K562 (cell line): ENCODE data around the gene ZSCAN21. TPM values are rescaled to one million over a fixed set of nuclear protein-coding genes. Genes with fewer than 3 reads are reported as not detected.

Experiments
- ATAC-seq: fragments of 200-7000 bp; cut with Tn5 transposase; 3 replicates; pipeline ENCODE4 v1.9.1; 2020; ENCODE audit warnings: moderate library complexity
- BruUV-seq: library from RNA; stranded (reverse); fragments of 400-500 nt; replicated peaks from 2 replicates; lab custom pipeline; 2021; lab: Mats Ljungman, UMichigan
- CTCF ChIA-PET: fragments of 300-600 bp; formaldehyde crosslinking; extraction: SDS; loops from one replicate; lab custom pipeline; 2021; ENCODE audit warnings: low intra/inter-chr PET ratio; lab: Yijun Ruan, JAX
- POLR2A ChIA-PET: fragments of 300-600, 350-650 bp; sonication (Branson Sonifier 250); formaldehyde crosslinking; extraction: SDS; loops from one replicate; lab custom pipeline; 2021; ENCODE audit warnings: antibody characterized with exemption, inconsistent platforms; lab: Yijun Ruan, JAX
- DNase-seq, 4 experiments: peaks; one replicate each; pipeline versions ENCODE4 v3.0.0 to v3.0.0-alpha.2; 2011 to 2018; ENCODE audit warnings: low spot score in 3 of 4, mixed read lengths in 3 of 4; ENCODE audit errors: extremely low read depth in 1 of 4
- FAIRE-seq: peaks from 2 replicates; lab custom pipeline; 2011; peaks lifted over from hg19 to GRCh38; lab: Jason Lieb, UNC
- H2AFZ ChIP-seq: 2 replicates; pipeline ENCODE4 v1.6.0; 2011; ENCODE audit warnings: low read depth, low read length, control low read depth, inconsistent platforms
- H3K27ac ChIP-seq: fragments of 200-600 bp; 3 replicates; pipeline ENCODE4 v1.8.0; 2011; ENCODE audit warnings: low read depth, mild to moderate bottlenecking, control low read depth, inconsistent platforms, low read length, moderate library complexity, mixed read lengths; ENCODE audit errors: extremely low read depth
- H3K27me3 ChIP-seq, 2 experiments: fragments of 300-600 bp in 1 of 2; 2 replicates in 1 of 2; 3 replicates in 1 of 2; pipeline versions ENCODE4 v1.6.0 to v1.8.0; 2011; ENCODE audit warnings: inconsistent platforms in 2 of 2, low read length in 2 of 2, mild to moderate bottlenecking in 1 of 2, mixed read lengths in 1 of 2, moderate library complexity in 1 of 2; ENCODE audit not compliant: control insufficient read depth in 2 of 2, insufficient read depth in 2 of 2
- H3K36me3 ChIP-seq: fragments of 300-600 bp; 3 replicates; pipeline ENCODE4 v1.8.0; 2011; ENCODE audit warnings: mild to moderate bottlenecking, low read length, inconsistent platforms; ENCODE audit not compliant: control insufficient read depth, insufficient read depth
- H3K4me1 ChIP-seq, 2 experiments: fragments of 200-600 bp in 1 of 2; replicated peaks in 1 of 2; 2 replicates in 1 of 2; 3 replicates in 1 of 2; pipeline versions ENCODE4 v1.5.1 to v1.8.0; 2011; ENCODE audit warnings: inconsistent platforms in 2 of 2, low read length in 2 of 2, mild to moderate bottlenecking in 1 of 2, mixed read lengths in 1 of 2, moderate library complexity in 1 of 2; ENCODE audit not compliant: control insufficient read depth in 2 of 2, insufficient read depth in 2 of 2
- H3K4me2 ChIP-seq: 2 replicates; pipeline ENCODE4 v1.6.1; 2011; ENCODE audit warnings: low read length, control low read depth, inconsistent platforms, mixed read lengths; ENCODE audit not compliant: insufficient read depth
- H3K4me3 ChIP-seq: fragments of 200-600 bp; sonication (generic), shearing (Covaris generic); 2 replicates; pipeline ENCODE4 v1.5.1; 2016; ENCODE audit warnings: control low read depth, inconsistent platforms
- H3K79me2 ChIP-seq: fragments of 200-600 bp; 3 replicates; pipeline ENCODE4 v1.8.0; 2011; ENCODE audit warnings: low read length, inconsistent platforms; ENCODE audit not compliant: control insufficient read depth, insufficient read depth
- H3K9ac ChIP-seq, 2 experiments: 2 replicates each; pipeline versions ENCODE4 v1.6.0 to v1.6.1; 2011; ENCODE audit warnings: low read depth in 2 of 2, low read length in 2 of 2, control low read depth in 1 of 2, inconsistent platforms in 1 of 2, mild to moderate bottlenecking in 1 of 2, mixed read lengths in 1 of 2; ENCODE audit not compliant: insufficient read depth in 1 of 2
- H3K9me1 ChIP-seq: one replicate; pipeline ENCODE4 v1.6.0; 2011; ENCODE audit warnings: inconsistent platforms, mild to moderate bottlenecking, low read length, moderate library complexity; ENCODE audit not compliant: control insufficient read depth, insufficient read depth
- H3K9me3 ChIP-seq: replicated peaks from 2 replicates; pipeline ENCODE4 v1.5.1; 2011; ENCODE audit warnings: low read depth, low read length, inconsistent platforms; ENCODE audit not compliant: control insufficient read depth, insufficient read depth
- H4K20me1 ChIP-seq: replicated peaks from 2 replicates; pipeline ENCODE4 v1.6.1; 2011; ENCODE audit warnings: low read length, inconsistent platforms, mixed read lengths; ENCODE audit not compliant: control insufficient read depth, insufficient read depth
- CHD2 ChIP-seq: IDR thresholded peaks from 2 replicates; pipeline ENCODE4 v1.6.1; 2011; ENCODE audit warnings: low read depth, low read length
- ETV5 ChIP-seq: sonication (generic); formaldehyde crosslinking; IDR thresholded peaks from 2 replicates; pipeline ENCODE4 v1.4.0; 2020; ENCODE audit warnings: low read depth, mild to moderate bottlenecking, missing genetic modification reagents
- POLR2G ChIP-seq: fragments of 200-400 bp; formaldehyde crosslinking; IDR thresholded peaks from 2 replicates; pipeline ENCODE4 v1.6.1; 2017; ENCODE audit warnings: low read depth, mild to moderate bottlenecking, antibody characterized with exemption, low read length, moderate library complexity
- PTRF ChIP-seq: fragments of 450-650 bp; IDR thresholded peaks from 2 replicates; pipeline ENCODE4 v1.6.1; 2016; ENCODE audit warnings: mild to moderate bottlenecking, missing genetic modification characterization, missing compliant biosample characterization
- RBFOX2 ChIP-seq: fragments of 200-400 bp; formaldehyde crosslinking; IDR thresholded peaks from 2 replicates; pipeline ENCODE4 v1.6.1; 2017; ENCODE audit warnings: low read depth, mild to moderate bottlenecking, low read length, moderate library complexity
- RUNX1 ChIP-seq: sonication (generic); IDR thresholded peaks from 2 replicates; pipeline ENCODE4 v1.6.1; 2016; ENCODE audit warnings: antibody characterized with exemption, low read depth
- SIN3A ChIP-seq, 2 experiments: fragments of 150-350 bp in 1 of 2; IDR thresholded peaks; 2 replicates each; pipeline ENCODE4 v1.6.1; 2011 to 2016; ENCODE audit warnings: borderline replicate concordance in 2 of 2, low read depth in 2 of 2, low read length in 2 of 2, mild to moderate bottlenecking in 2 of 2, moderate library complexity in 2 of 2; ENCODE audit not compliant: control insufficient read depth in 1 of 2
- ZC3H11A ChIP-seq: IDR thresholded peaks from 2 replicates; pipeline ENCODE4 v1.6.1; 2012; ENCODE audit warnings: low read depth, low read length, improper control_type of control experiment
- WGBS: fragments of 100-300 bp; shearing (Covaris generic); methylation state at CpG from one replicate; pipeline ENCODE4 v1.1.6; 2016; ENCODE audit warnings: low coverage, mixed read lengths; ENCODE audit not compliant: insufficient coverage; ENCODE audit errors: missing lambda C conversion rate; 5-methylcytosine and 5-hydroxymethylcytosine counted together
- in situ Hi-C: fragments of 300-500 bp; cut with MboI; formaldehyde crosslinking; loops from 4 replicates; pipeline ENCODE4 v1.15.0; 2018; ENCODE audit warnings: inconsistent platforms, mixed read lengths
- intact Hi-C: fragments of 100-400 bp; cut with micrococcal nuclease; formaldehyde crosslinking; loops from 2 replicates; pipeline ENCODE4 v1.14.2; 2022
- polyA plus RNA-seq, 8 experiments: library from polyadenylated mRNA; depleted of rRNA in 4 of 8; stranded (reverse) in 5 of 8; unstranded in 3 of 8; fragments of >200 nt; fragmentation: Nextera tagmentation in 2 of 8; fragmentation: Illumina TruSeq in 1 of 8; extraction: Ambion mirVana in 2 of 8; extraction: Trizol in 1 of 8; gene quantifications; 2 replicates each; pipeline versions ENCODE4 v1.2.1 to v1.2.3, GENCODE V29; 2011 to 2014; ENCODE audit warnings: inconsistent platforms in 1 of 8, missing spikeins in 1 of 8
- total RNA-seq, 7 experiments: library from RNA; depleted of rRNA in 6 of 7; stranded (reverse); fragments of >200 nt in 6 of 7; fragmentation: Illumina TruSeq in 2 of 7; extraction: Trizol in 2 of 7; gene quantifications; 2 replicates each; pipeline versions ENCODE4 v1.2.1 to v1.2.3, GENCODE V29; 2011 to 2021; ENCODE audit warnings: low replicate concordance in 1 of 7
- TF ChIP-seq, protein P1 (sequence below): sonication (generic); formaldehyde crosslinking; IDR thresholded peaks from 2 replicates; pipeline ENCODE4 v1.8.0; 2022; ENCODE audit warnings: mild to moderate bottlenecking, missing genetic modification reagents
- TF ChIP-seq, protein P2 (sequence below): sonication (generic); formaldehyde crosslinking; IDR thresholded peaks from 2 replicates; pipeline ENCODE4 v1.8.1; 2023; ENCODE audit warnings: mild to moderate bottlenecking, missing genetic modification reagents

The ZSCAN21 gene
- total and polyA plus RNA-seq, 9 of the 15 experiments (the other 6 are each of a cell fraction or from before 2014, with no cell fraction given): 5.9 to 15.5 (median 13.2) TPM

DNA sequence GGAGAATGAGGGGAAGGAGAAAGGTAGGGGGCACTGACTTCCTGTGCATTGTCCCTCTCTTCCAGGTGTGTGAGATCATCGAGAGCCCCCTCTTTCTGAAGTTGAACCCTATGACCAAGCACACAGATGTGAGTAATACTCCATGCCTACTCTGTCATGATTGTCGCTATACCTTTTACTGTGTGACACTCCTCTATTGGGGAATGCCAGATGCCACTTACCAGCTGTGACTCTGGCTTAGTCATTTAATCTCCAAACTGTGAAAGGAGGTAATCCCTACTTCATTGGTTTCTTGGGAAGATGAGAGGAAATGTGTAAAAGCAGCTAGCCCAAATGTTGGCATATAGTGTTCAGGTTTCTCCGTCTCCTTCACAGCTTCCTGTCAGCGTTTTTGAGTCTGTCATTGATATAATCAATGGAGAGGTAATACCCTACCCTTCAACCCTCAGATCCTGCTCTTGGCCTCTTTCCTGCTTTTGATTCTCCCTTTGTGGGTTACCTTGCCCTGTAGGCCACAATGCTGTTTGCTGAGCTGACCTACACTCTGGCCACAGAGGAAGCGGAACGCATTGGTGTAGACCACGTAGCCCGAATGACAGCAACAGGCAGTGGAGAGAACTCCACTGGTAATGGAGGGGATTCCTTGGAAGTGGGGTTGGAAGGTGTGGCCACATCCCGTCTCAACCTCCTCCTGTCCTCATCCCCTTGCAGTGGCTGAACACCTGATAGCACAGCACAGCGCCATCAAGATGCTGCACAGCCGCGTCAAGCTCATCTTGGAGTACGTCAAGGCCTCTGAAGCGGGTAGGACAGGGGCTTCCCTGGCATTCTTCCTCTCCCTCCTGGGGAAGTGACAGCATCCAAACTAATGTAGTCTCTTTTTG, 41.2 kb downstream of the ZSCAN21 start:
- peak; percentile 1 for ATAC-seq
- no peak overlapping the region for H3K4me2 ChIP-seq

More for the DNA sequence above, 41.2 kb downstream of the ZSCAN21 start:
- intact Hi-C loops: no loop called here
- FAIRE-seq: no peak
- TF ChIP-seq SIN3A (IDR thresholded peaks at IDR 0.05; ENCODE audit: borderline replicate concordance in 2 of 2, control insufficient read depth in 1 of 2, low read depth in 2 of 2, low read length in 2 of 2) (0 out of 4 replicates have a peak, but pooled peaks of 1 of the 2 experiments have one; percentile 9), RBFOX2 (peak; percentile 59; the same call in 1 of the 2 replicates), CHD2 (peak; percentile 19; the same call in 1 of the 2 replicates), ETV5 (CRISPR knock-in tag) (0 out of 2 replicates have a peak, but pooled peaks have one; percentile 23), RUNX1 (no peak), PTRF (no peak), POLR2G (peak; percentile 67), ZC3H11A (no peak)
- TF ChIP-seq, protein P1, sequence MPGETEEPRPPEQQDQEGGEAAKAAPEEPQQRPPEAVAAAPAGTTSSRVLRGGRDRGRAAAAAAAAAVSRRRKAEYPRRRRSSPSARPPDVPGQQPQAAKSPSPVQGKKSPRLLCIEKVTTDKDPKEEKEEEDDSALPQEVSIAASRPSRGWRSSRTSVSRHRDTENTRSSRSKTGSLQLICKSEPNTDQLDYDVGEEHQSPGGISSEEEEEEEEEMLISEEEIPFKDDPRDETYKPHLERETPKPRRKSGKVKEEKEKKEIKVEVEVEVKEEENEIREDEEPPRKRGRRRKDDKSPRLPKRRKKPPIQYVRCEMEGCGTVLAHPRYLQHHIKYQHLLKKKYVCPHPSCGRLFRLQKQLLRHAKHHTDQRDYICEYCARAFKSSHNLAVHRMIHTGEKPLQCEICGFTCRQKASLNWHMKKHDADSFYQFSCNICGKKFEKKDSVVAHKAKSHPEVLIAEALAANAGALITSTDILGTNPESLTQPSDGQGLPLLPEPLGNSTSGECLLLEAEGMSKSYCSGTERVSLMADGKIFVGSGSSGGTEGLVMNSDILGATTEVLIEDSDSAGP (CRISPR knock-in tag): peak; percentile 51; the same call in 1 of the 2 replicates
- TF ChIP-seq, protein P2, sequence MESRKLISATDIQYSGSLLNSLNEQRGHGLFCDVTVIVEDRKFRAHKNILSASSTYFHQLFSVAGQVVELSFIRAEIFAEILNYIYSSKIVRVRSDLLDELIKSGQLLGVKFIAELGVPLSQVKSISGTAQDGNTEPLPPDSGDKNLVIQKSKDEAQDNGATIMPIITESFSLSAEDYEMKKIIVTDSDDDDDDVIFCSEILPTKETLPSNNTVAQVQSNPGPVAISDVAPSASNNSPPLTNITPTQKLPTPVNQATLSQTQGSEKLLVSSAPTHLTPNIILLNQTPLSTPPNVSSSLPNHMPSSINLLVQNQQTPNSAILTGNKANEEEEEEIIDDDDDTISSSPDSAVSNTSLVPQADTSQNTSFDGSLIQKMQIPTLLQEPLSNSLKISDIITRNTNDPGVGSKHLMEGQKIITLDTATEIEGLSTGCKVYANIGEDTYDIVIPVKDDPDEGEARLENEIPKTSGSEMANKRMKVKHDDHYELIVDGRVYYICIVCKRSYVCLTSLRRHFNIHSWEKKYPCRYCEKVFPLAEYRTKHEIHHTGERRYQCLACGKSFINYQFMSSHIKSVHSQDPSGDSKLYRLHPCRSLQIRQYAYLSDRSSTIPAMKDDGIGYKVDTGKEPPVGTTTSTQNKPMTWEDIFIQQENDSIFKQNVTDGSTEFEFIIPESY: peak; percentile 61; the same call in 1 of the 2 replicates
- TF ChIP-seq, all 486 proteins: peak for 7
- peaks cover 25% of the 10 kb centered on the region for H3K79me2 ChIP-seq
- H3K27ac ChIP-seq: peak overlapping the region; percentile 40; the same call in 1 of the 3 replicates
- POLR2A ChIA-PET: interaction anchor here (0.6 to 7.9 kb wide), 5 partner anchors 8 to 1092 kb away, joined by 3 to 115 read pairs (median 3); partner anchors contain the start of genes AP4M1 and MCM7
- no peaks in the 10 kb centered on the region for H3K9me1 ChIP-seq
- no TSS peak for BruUV-seq
- no peak for DNase-seq
- 83% methylated on average over 14 of the region's 14 CpGs for WGBS
- CTCF ChIA-PET: no interaction called here
- peaks cover 23 to 28% of the 10 kb centered on the region in 2 experiments for H3K4me1 ChIP-seq
- peaks cover 29% of the 10 kb centered on the region for H4K20me1 ChIP-seq
- H3K4me3 ChIP-seq: no peak overlapping the region
- peak overlapping the region in 1 of 2 experiments; percentile 26; a peak in 1 of 4 replicates for H3K9ac ChIP-seq
- H2AFZ ChIP-seq: no peak overlapping the region
- in situ Hi-C loops: no loop called here
- no peaks in the 10 kb centered on the region for H3K27me3 ChIP-seq
- H3K36me3 ChIP-seq: peaks cover 60% of the 10 kb centered on the region
- no peaks in the 10 kb centered on the region for H3K9me3 ChIP-seq
